ENCODE data around the gene AATK. TPM values are rescaled to one million over a fixed set of nuclear protein-coding genes. Genes with fewer than 3 reads are reported as not detected.

Gene AATK
- total and polyA plus RNA-seq, 9 of the 15 experiments (the other 6 are each of a cell fraction or from before 2014, with no cell fraction given), result 0.11 to 0.55 (median 0.38) TPM; not detected in 5

DNA sequence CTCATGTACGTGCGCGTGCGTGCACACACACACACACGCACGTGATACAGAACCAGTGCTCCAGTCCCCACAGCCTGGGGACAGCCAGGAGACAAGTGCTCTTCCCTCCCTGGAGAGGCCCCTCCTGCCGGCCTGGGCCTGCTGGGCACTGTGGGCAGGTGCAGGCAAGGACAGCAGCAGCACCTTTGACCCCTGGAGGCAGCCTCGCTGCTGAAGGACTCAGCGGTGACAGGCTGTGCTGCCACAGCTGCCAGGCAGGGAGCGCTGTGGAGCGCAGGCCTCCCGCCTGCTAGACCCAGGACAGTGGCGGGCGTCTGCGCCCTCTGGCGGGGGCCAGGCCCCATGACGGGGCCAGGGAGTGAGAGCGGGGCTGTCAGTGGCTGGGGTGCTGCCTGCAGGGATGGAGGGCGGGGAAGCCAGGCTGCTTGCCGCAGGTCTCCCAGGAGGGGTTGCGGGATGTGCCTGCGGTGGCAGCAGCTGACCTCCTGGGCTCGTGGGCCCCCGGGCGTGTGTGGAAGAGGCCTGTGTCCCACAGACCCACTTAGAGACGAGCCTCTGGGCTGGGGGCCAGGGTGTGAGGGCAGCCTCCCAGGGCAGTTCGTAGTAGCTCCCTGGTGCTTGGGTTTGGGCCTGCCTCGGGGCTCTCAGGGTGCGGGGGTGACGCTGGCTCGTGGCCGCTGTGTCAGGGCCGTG is 64.3 kb downstream of the AATK start (continued):
- TF ChIP-seq, protein P1, sequence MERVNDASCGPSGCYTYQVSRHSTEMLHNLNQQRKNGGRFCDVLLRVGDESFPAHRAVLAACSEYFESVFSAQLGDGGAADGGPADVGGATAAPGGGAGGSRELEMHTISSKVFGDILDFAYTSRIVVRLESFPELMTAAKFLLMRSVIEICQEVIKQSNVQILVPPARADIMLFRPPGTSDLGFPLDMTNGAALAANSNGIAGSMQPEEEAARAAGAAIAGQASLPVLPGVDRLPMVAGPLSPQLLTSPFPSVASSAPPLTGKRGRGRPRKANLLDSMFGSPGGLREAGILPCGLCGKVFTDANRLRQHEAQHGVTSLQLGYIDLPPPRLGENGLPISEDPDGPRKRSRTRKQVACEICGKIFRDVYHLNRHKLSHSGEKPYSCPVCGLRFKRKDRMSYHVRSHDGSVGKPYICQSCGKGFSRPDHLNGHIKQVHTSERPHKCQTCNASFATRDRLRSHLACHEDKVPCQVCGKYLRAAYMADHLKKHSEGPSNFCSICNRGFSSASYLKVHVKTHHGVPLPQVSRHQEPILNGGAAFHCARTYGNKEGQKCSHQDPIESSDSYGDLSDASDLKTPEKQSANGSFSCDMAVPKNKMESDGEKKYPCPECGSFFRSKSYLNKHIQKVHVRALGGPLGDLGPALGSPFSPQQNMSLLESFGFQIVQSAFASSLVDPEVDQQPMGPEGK (CRISPR knock-in tag; IDR thresholded peaks at IDR 0.05; ENCODE audit: borderline replicate concordance), result no peak
- TF ChIP-seq TAF9B (IDR thresholded peaks at IDR 0.05; ENCODE audit: partially characterized antibody), result no peak
- TF ChIP-seq GATAD2A (IDR thresholded peaks at IDR 0.05), result 0 out of 2 replicates have a peak, but pooled peaks have one; percentile 46
- TF ChIP-seq ZNF695 (CRISPR knock-in tag; IDR thresholded peaks at IDR 0.05), result no peak
- TF ChIP-seq FOXM1 (IDR thresholded peaks at IDR 0.05; ENCODE audit: low read depth), result no peak
- no peak for TF ChIP-seq FOXM1 (CRISPR knock-in tag; IDR thresholded peaks at IDR 0.05; ENCODE audit: low read depth)
- TF ChIP-seq ZNF134 (CRISPR knock-in tag; conservative IDR thresholded peaks at IDR 0.05), result no peak
- TF ChIP-seq SAFB (IDR thresholded peaks at IDR 0.05; ENCODE audit: borderline replicate concordance, low read depth, low read length), result no peak
- peak; percentile 45 for TF ChIP-seq ZFP36 (IDR thresholded peaks at IDR 0.05; ENCODE audit: low read depth, low read length, partially characterized antibody)
- TF ChIP-seq ZNF282 (CRISPR knock-in tag; IDR thresholded peaks at IDR 0.05), result no peak
- no peak for TF ChIP-seq RBM25 (IDR thresholded peaks at IDR 0.05; ENCODE audit: low read depth, low read length, severe bottlenecking)
- no peak for TF ChIP-seq HDAC2 (IDR thresholded peaks at IDR 0.05)
- no peak for TF ChIP-seq THRB (CRISPR knock-in tag; conservative IDR thresholded peaks at IDR 0.05)
- no peak for TF ChIP-seq RFX5 (IDR thresholded peaks at IDR 0.05; ENCODE audit: low read depth, low read length)
- no peak for TF ChIP-seq NFE2 (IDR thresholded peaks at IDR 0.05; ENCODE audit: low read depth)
- TF ChIP-seq LARP7 (IDR thresholded peaks at IDR 0.05), result no peak
- peak; percentile 22; the same call in 1 of the 2 replicates for TF ChIP-seq ZBTB7A (IDR thresholded peaks at IDR 0.05; ENCODE audit: borderline replicate concordance, control insufficient read depth, low read depth, low read length)
- TF ChIP-seq ZNF232 (CRISPR knock-in tag; IDR thresholded peaks at IDR 0.05), result no peak
- no peak; the same call in 1 of the 2 replicates for TF ChIP-seq ZFPM2 (CRISPR knock-in tag; IDR thresholded peaks at IDR 0.05)
- TF ChIP-seq ZNF668 (CRISPR knock-in tag; IDR thresholded peaks at IDR 0.05), result no peak
- TF ChIP-seq SFPQ (IDR thresholded peaks at IDR 0.05; ENCODE audit: low read depth, low read length), result no peak
- no peak for TF ChIP-seq MTF1 (CRISPR knock-in tag; IDR thresholded peaks at IDR 0.05; ENCODE audit: borderline replicate concordance)
- 0 out of 2 replicates have a peak, but pooled peaks have one; percentile 53 for TF ChIP-seq HDGF (IDR thresholded peaks at IDR 0.05)
- no peak for TF ChIP-seq EZH2 (IDR thresholded peaks at IDR 0.05; ENCODE audit: borderline replicate concordance, low read depth, low read length)
- no peak for TF ChIP-seq CEBPB (tag; IDR thresholded peaks at IDR 0.05)
- TF ChIP-seq SP2 (IDR thresholded peaks at IDR 0.05; ENCODE audit: extremely low read depth, low read depth, low read length, poor library complexity, severe bottlenecking), result no peak
